ENCODE data around the gene UBA1. TPM values are rescaled to one million over a fixed set of nuclear protein-coding genes. Genes with fewer than 3 reads are reported as not detected.

UBA1 gene
- total RNA-seq, 1 donor, result 214 TPM

GRCh38 chrX:47179928-47180255 is 13.7 kb upstream of the UBA1 start:
- TF ChIP-seq CTCF (IDR thresholded peaks at IDR 0.05; ENCODE audit: insufficient read depth, low read length), result no peak
- H3K4me3 ChIP-seq (ENCODE audit: low read depth, low read length), result no peak overlapping the region
- no peak for DNase-seq (ENCODE audit: low read depth)

GRCh38 chrX:47180346-47180745 is 13.3 kb upstream of the UBA1 start:
- DNase-seq (ENCODE audit: low read depth), result no peak
- TF ChIP-seq CTCF (IDR thresholded peaks at IDR 0.05; ENCODE audit: insufficient read depth, low read length), result no peak

GRCh38 chrX:47181301-47181700 is 12.3 kb upstream of the UBA1 start:
- TF ChIP-seq CTCF (IDR thresholded peaks at IDR 0.05; ENCODE audit: insufficient read depth, low read length), result no peak
- DNase-seq (ENCODE audit: low read depth), result no peak

More at GRCh38 chrX:47180346-47180745, 13.3 kb upstream of the UBA1 start:
- no peak overlapping the region for H3K4me3 ChIP-seq (ENCODE audit: low read depth, low read length)

GRCh38 chrX:47182106-47182700 is 11.4 kb upstream of the UBA1 start:
- TF ChIP-seq CTCF (IDR thresholded peaks at IDR 0.05; ENCODE audit: insufficient read depth, low read length), result no peak
- no peak overlapping the region for H3K4me3 ChIP-seq (ENCODE audit: low read depth, low read length)
- no peak for DNase-seq (ENCODE audit: low read depth)

More at GRCh38 chrX:47181301-47181700, 12.3 kb upstream of the UBA1 start:
- H3K4me3 ChIP-seq (ENCODE audit: low read depth, low read length), result no peak overlapping the region

GRCh38 chrX:47184486-47184885 is 9.1 kb upstream of the UBA1 start:
- H3K4me3 ChIP-seq (ENCODE audit: low read depth, low read length), result no peak overlapping the region
- DNase-seq (ENCODE audit: low read depth), result no peak
- no peak for TF ChIP-seq CTCF (IDR thresholded peaks at IDR 0.05; ENCODE audit: insufficient read depth, low read length)

- no peak overlapping the region for H3K4me3 ChIP-seq (ENCODE audit: low read depth, low read length)
- DNase-seq (ENCODE audit: low read depth), result no peak
- TF ChIP-seq CTCF (IDR thresholded peaks at IDR 0.05; ENCODE audit: insufficient read depth, low read length), result no peak
Observed at GRCh38 chrX:47185241-47185640, 8.4 kb upstream of the UBA1 start.
